ENCODE measurements around the gene PCGF3. TPM values are rescaled to one million over a fixed set of nuclear protein-coding genes. Genes with fewer than 3 reads are reported as not detected.
A peak's percentile ranks its signal among the peaks of the same experiment; 100 is the strongest.
"Not testable (repeated sequence)": the region's sequence is repeated elsewhere in the genome, so short reads cannot be mapped to it uniquely, and the experiment has no call there.

Gene PCGF3
- total RNA-seq, 1 experiment from 2014 or later: 31.5 TPM

GRCh38 chr4:692771-693554 lies 12.7 kb upstream of the PCGF3 start:
- no peak overlapping the region for H3K9ac ChIP-seq (ENCODE audit: low read length)
- POLR2A ChIA-PET (ENCODE audit: unreplicated experiment): no interaction called here
- no peak overlapping the region for H2AFZ ChIP-seq (ENCODE audit: low read length)
- CTCF ChIA-PET: no interaction called here
- no peak overlapping the region for H3K27ac ChIP-seq (ENCODE audit: low read length)
- no peak for DNase-seq
- H3K9me3 ChIP-seq (ENCODE audit: low read length): no peaks in the 10 kb centered on the region
- ATAC-seq: peak; percentile 51; the same call in 1 of the 2 replicates
- no peaks in the 10 kb centered on the region for H3K9me2 ChIP-seq (replicated peaks; ENCODE audit: low read length)
- H3K4me2 ChIP-seq (ENCODE audit: low read length): no peak overlapping the region
- no peaks in the 10 kb centered on the region for H3K36me3 ChIP-seq (ENCODE audit: low read depth, low read length)
- H3F3A ChIP-seq (ENCODE audit: low read length, unreplicated experiment): no peaks in the 10 kb centered on the region
- no peaks in the 10 kb centered on the region for H3K79me2 ChIP-seq (ENCODE audit: low read length)
- no peaks in the 10 kb centered on the region for H3K27me3 ChIP-seq (ENCODE audit: low read length)
- H4K20me1 ChIP-seq (ENCODE audit: low read length): no peaks in the 10 kb centered on the region
- intact Hi-C loops (cut with micrococcal nuclease): no loop called here
- no peak for TF ChIP-seq EZH2 (IDR thresholded peaks at IDR 0.05; ENCODE audit: low read length, unreplicated experiment)
- TF ChIP-seq CTCF (conservative IDR thresholded peaks at IDR 0.05; ENCODE audit: low read depth, low read length): no peak
- no peak for TF ChIP-seq EZH2phosphoT487 (IDR thresholded peaks at IDR 0.05; ENCODE audit: borderline replicate concordance, low read length)
- H3K4me1 ChIP-seq (ENCODE audit: insufficient read depth, low read length): peaks cover 4% of the 10 kb centered on the region; the same call in 1 of the 2 replicates
- H3K4me3 ChIP-seq (ENCODE audit: low read length): no peak overlapping the region
- BruUV-seq (replicated peaks): no TSS peak

DNA sequence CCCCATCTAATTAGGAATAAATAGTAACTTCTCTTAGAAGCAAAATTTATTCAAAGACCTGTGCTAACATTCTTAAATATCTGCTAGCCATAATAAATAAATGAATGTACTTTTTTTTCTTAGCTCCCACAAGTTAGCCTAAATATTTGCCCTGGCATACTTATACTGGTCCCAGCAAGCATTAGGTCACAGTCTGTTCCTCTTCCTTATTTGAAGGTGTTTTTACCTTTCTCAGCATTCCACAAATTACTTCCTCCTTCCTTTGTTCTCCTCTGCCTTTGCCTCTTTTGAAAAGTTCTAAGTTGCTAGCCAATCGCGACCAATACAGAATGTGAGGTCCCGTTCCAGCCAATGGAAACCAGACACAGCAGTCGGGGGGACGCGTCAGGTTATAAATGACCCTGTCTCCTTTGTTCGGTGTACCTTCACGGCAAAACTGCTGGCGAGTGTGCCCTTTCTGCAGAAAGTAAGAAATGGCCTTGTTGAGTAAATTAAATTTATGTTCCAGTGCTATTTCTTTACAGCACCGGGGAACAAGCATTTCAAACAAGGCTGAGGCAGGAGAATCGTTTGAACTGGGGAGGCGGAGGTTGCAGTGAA lies 11.2 kb upstream of the PCGF3 start:
- H3K4me3 ChIP-seq (ENCODE audit: low read length); DNase-seq; H3K4me2 ChIP-seq (ENCODE audit: low read length); H2AFZ ChIP-seq (ENCODE audit: low read length); H3K9ac ChIP-seq (ENCODE audit: low read length); H3K79me2 ChIP-seq (ENCODE audit: low read length); BruUV-seq (replicated peaks); H3F3A ChIP-seq (ENCODE audit: low read length, unreplicated experiment); POLR2A ChIA-PET (ENCODE audit: unreplicated experiment); H3K27ac ChIP-seq (ENCODE audit: low read length); ATAC-seq; CTCF ChIA-PET; H3K4me1 ChIP-seq (ENCODE audit: insufficient read depth, low read length); H3K36me3 ChIP-seq (ENCODE audit: low read depth, low read length); H3K9me3 ChIP-seq (ENCODE audit: low read length); H4K20me1 ChIP-seq (ENCODE audit: low read length); H3K9me2 ChIP-seq (replicated peaks; ENCODE audit: low read length); intact Hi-C loops (cut with micrococcal nuclease); H3K27me3 ChIP-seq (ENCODE audit: low read length): not testable (repeated sequence)

DNA sequence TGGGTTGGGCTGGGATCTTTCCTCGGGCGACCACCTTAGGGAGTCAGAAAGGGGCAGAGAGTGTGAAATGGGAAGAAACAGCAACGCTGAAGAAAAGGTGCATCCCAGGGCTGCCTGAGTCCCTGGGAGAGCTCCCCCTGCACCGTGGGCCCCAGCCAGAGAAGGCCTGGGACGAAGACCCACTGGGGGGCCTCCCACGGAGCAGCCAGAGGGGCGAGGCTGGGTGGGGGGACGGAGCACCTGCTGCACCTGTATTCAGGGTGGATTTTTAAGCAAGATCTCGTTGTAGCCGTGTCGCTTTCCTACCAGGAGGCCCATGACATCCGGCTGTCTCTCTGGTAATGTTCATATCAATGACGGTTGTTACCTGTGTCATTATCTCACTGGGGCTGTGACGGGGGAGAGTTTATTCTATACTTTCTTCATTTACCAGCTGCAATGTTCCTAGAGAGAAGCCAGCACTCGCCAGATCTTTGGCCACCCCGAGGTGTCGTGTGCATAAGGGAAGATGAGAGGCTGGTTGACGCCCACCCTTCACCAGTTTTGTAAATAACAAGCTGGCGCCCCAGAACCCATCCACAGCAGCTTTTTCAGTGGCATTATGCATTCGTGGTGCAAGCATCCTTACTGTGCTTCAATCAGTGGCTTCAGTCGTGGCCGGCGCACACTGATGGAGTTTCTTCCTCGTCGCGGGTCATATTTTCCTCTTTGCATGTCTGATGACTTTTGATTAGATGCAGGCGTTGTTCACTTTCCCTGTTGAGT lies 5.6 kb upstream of the PCGF3 start:
- H3F3A ChIP-seq (ENCODE audit: low read length, unreplicated experiment): no peaks in the 10 kb centered on the region
- no peaks in the 10 kb centered on the region for H3K79me2 ChIP-seq (ENCODE audit: low read length)
- H3K9me2 ChIP-seq (replicated peaks; ENCODE audit: low read length): no peaks in the 10 kb centered on the region
- 0 out of 2 replicates have a peak, but pooled peaks cover 4% of the 10 kb centered on the region for H3K4me1 ChIP-seq (ENCODE audit: insufficient read depth, low read length)
- no TSS peak for BruUV-seq (replicated peaks)
- DNase-seq (no peak), ATAC-seq (no peak)
- no peak overlapping the region for H3K9ac ChIP-seq (ENCODE audit: low read length)
- H3K27me3 ChIP-seq (ENCODE audit: low read length): no peaks in the 10 kb centered on the region
- ChIA-PET POLR2A (ENCODE audit: unreplicated experiment) (no interaction called here), CTCF (no interaction called here)
- H3K36me3 ChIP-seq (ENCODE audit: low read depth, low read length): no peaks in the 10 kb centered on the region
- H3K9me3 ChIP-seq (ENCODE audit: low read length): no peaks in the 10 kb centered on the region
- no peaks in the 10 kb centered on the region for H4K20me1 ChIP-seq (ENCODE audit: low read length)
- no peak overlapping the region for H2AFZ ChIP-seq (ENCODE audit: low read length)
- H3K27ac ChIP-seq (ENCODE audit: low read length): no peak overlapping the region
- H3K4me3 ChIP-seq (ENCODE audit: low read length): no peak overlapping the region
- H3K4me2 ChIP-seq (ENCODE audit: low read length): no peak overlapping the region
- intact Hi-C loops (cut with micrococcal nuclease): no loop called here
- no peak for TF ChIP-seq CTCF (conservative IDR thresholded peaks at IDR 0.05; ENCODE audit: low read depth, low read length)
- no peak for TF ChIP-seq EZH2 (IDR thresholded peaks at IDR 0.05; ENCODE audit: low read length, unreplicated experiment)
- no peak for TF ChIP-seq EZH2phosphoT487 (IDR thresholded peaks at IDR 0.05; ENCODE audit: borderline replicate concordance, low read length)
